ENCODE measurements around the gene APOL2. TPM values are rescaled to one million over a fixed set of nuclear protein-coding genes. Genes with fewer than 3 reads are reported as not detected.
"Not testable (repeated sequence)": the region's sequence is repeated elsewhere in the genome, so short reads cannot be mapped to it uniquely, and the experiment has no call there.

APOL2 gene
- total RNA-seq, 3 donors from 2014 or later, result 46.3 to 64.8 (median 56.3) TPM

DNA sequence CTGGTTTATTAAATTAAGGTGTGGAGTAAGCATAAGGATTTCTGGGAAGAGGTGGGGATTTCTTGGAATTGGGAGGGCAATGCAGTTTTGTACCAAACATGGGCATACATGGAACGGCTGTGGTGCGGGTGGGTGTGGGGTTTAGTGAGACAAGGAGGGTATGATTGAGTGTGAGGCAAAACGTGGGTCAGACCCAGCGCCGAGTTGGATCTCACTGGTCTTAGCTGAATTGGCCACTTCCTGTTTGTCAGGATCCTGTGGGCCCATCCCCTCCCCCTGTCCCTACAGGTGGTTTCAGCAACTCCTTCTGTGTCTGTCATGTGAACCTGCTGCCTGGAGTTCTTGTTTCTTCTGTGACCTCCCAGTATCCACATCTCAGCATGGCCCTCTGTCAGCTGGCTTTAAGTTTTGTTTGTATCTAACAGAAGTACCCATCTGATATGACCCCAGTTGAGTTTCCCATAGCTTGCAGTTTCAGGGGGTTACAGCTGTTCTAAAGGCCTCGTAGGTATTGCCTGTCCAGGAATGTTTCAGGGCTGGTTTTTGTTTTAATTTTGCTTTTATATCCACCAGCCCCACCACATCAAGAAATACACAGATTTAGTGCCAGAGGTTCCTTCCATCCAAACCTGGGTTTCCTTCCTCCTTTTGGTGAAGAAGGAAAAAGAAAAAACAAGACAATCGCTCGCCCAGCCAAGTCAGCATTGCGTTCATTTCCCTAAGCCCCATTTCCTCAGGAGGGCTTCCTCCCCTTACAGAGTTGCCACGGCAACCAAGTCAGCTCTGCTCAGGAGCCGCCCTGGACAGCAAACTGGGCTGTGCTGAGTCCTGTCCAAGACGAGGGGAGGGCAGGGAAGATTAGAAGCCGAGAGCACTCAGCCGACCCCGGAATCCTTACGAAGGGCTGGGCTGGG is 19.6 kb upstream of the APOL2 start:
- Histone ChIP-seq H3K4me1 (ENCODE audit: low read depth) (peaks cover 17% of the 10 kb centered on the region), H3K9me3 (no peaks in the 10 kb centered on the region), H3K36me3 (ENCODE audit: low read depth) (no peaks in the 10 kb centered on the region), H3K4me3 (no peak overlapping the region)
- DNase-seq (peak in 2 of 3 donors; percentile 24 to 36), ATAC-seq (peak; percentile 19)
- intact Hi-C loops (cut with DNase I, micrococcal nuclease), result no loop called here
- TF ChIP-seq, protein P1, sequence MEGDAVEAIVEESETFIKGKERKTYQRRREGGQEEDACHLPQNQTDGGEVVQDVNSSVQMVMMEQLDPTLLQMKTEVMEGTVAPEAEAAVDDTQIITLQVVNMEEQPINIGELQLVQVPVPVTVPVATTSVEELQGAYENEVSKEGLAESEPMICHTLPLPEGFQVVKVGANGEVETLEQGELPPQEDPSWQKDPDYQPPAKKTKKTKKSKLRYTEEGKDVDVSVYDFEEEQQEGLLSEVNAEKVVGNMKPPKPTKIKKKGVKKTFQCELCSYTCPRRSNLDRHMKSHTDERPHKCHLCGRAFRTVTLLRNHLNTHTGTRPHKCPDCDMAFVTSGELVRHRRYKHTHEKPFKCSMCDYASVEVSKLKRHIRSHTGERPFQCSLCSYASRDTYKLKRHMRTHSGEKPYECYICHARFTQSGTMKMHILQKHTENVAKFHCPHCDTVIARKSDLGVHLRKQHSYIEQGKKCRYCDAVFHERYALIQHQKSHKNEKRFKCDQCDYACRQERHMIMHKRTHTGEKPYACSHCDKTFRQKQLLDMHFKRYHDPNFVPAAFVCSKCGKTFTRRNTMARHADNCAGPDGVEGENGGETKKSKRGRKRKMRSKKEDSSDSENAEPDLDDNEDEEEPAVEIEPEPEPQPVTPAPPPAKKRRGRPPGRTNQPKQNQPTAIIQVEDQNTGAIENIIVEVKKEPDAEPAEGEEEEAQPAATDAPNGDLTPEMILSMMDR (IDR thresholded peaks at IDR 0.05), result no peak

DNA sequence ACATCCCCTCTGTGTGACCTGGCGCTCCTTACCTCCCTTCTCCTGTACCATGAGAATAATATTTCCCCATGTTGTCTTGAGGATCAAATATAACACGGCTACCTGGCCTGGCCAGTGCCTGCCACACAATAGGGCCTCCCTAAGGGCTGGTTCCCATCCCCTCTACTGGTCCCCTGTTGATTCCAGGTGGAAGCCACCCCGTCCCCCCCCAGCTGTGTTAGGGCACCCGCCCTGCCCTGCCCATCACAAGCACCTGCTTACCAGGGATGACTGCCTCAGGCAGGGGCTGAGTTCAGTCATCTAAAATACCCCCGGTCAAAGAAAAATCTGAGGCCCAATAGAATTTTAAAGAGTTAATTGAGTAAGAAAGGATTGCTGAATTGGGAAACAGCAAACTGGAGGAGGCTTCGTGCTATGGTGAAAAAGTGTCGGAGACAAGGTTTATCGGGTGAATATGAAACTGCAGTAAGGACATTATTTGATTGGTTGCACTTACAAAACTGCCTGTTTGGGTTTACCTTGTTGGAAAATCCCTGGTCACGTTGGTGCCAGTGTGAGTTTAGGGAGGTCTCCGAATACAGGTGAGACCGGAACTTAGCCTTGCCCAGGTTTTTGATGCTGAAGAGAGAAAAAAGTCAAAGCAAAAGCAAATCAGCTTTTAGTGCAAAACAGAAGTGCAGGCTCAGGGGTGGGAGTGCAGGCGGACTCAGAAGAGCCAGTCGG is 18.8 kb upstream of the APOL2 start:
- no peaks in the 10 kb centered on the region for H3K9me3 ChIP-seq
- no peak for DNase-seq
- no peaks in the 10 kb centered on the region for H3K36me3 ChIP-seq (ENCODE audit: low read depth)
- peaks cover 24% of the 10 kb centered on the region for H3K4me1 ChIP-seq (ENCODE audit: low read depth)
- ATAC-seq, result no peak
- no peak overlapping the region for H3K4me3 ChIP-seq
- intact Hi-C loops (cut with DNase I, micrococcal nuclease), result no loop called here
- TF ChIP-seq, protein P1 (IDR thresholded peaks at IDR 0.05), result no peak

DNA sequence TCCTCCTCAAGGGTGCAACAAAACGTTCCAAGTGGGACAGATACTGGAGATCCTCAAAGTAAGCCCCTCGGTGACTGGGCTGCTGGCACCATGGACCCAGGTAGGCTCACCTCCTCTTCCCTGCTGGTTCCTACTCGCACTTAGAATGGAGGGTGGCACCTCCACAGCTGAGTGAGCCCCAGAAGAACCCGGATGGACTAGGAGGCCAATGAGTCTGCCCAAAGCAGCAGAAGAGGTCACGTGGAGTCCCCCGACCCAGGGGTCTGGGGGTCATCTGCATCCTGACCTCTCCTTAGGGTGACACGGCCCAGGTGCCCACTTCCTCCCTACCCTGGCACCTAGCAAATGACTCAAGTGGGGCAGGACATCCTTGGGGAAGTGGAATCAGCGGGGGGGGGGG is 18.0 kb upstream of the APOL2 start:
- DNase-seq, result no peak
- no peak overlapping the region for H3K4me3 ChIP-seq
- no peak for ATAC-seq
- peaks cover 30% of the 10 kb centered on the region for H3K4me1 ChIP-seq (ENCODE audit: low read depth)
- no peaks in the 10 kb centered on the region for H3K36me3 ChIP-seq (ENCODE audit: low read depth)
- no peaks in the 10 kb centered on the region for H3K9me3 ChIP-seq
- intact Hi-C loops (cut with DNase I, micrococcal nuclease), result no loop called here
- TF ChIP-seq, protein P1 (IDR thresholded peaks at IDR 0.05), result no peak

DNA sequence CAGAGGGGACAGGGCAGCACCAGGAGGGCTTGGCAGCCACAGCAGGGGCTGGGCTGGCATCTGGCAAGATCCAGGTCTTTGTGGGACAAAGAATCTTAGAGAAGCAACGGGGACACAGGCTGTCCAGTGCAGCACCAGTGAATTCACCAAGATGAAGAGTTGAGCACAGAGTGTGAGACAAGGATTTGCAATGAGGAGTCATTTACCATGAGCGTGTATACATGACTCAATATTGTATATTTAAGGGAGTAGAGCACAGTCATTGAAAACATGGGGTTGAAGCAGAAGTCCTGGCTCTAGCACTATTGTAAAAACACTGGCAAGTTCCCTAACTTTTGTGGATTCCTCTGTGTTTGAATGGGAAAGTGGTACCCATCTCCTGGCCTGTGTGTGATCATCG is 17.2 kb upstream of the APOL2 start:
- DNase-seq (no peak), ATAC-seq (no peak)
- intact Hi-C loops (cut with DNase I, micrococcal nuclease), result no loop called here
- H3K4me1 ChIP-seq (ENCODE audit: low read depth), result peaks cover 30% of the 10 kb centered on the region
- H3K4me3 ChIP-seq, result no peak overlapping the region
- H3K9me3 ChIP-seq, result no peaks in the 10 kb centered on the region
- H3K36me3 ChIP-seq (ENCODE audit: low read depth), result no peaks in the 10 kb centered on the region
- TF ChIP-seq, protein P1 (IDR thresholded peaks at IDR 0.05), result no peak

DNA sequence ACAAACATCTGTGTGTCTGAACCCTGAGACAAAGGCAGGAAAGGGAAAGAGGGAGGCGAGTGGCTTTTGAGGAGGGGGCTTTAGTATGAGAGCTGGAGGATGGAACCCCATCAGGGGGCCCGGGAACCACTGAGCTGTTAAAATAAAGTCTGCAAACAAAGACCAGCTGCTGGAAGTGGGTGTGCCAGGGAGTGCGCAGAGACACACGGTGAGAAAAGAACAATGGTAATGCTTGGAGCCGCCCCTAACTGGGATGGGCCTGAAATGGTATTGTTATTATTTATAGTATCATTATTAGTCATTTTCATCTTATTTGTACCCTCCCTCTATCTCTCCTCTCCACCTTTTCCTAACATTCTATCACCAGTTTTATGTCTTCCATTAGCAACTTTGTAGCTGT is 16.2 kb upstream of the APOL2 start:
- ATAC-seq, result peak; percentile 45
- H3K9me3 ChIP-seq; H3K36me3 ChIP-seq (ENCODE audit: low read depth); DNase-seq; H3K4me3 ChIP-seq; intact Hi-C loops (cut with DNase I, micrococcal nuclease): not testable (repeated sequence)
- peaks cover 30% of the 10 kb centered on the region for H3K4me1 ChIP-seq (ENCODE audit: low read depth)

All from mucosa of descending colon (tissue), 3 donors.